22Rv1 (cell line): ENCODE measurements around the gene ATP10A.

ENCODE experiments used
- H3K27ac ChIP-seq: fragments of 450-650 bp; 2 replicates; pipeline ENCODE4 v1.5.1; 2017
- CTCF ChIP-seq: fragments of 450-650 bp; IDR thresholded peaks from 2 replicates; pipeline ENCODE4 v1.5.1; 2017; ENCODE audit warnings: mild to moderate bottlenecking
- ZFX ChIP-seq: fragments of 450-650 bp; IDR thresholded peaks from 2 replicates; pipeline ENCODE4 v1.6.1; 2017; ENCODE audit warnings: antibody characterized with exemption, borderline replicate concordance

ATP10A gene

GRCh38 chr15:25847051-25847450, 16.1 kb downstream of the ATP10A start:
- H3K27ac ChIP-seq, result no peak overlapping the region
- TF ChIP-seq CTCF, result no peak
- TF ChIP-seq ZFX, result no peak

GRCh38 chr15:25846377-25846776, 16.8 kb downstream of the ATP10A start:
- H3K27ac ChIP-seq, result no peak overlapping the region
- TF ChIP-seq CTCF, result no peak
- TF ChIP-seq ZFX, result no peak

- TF ChIP-seq CTCF, result no peak
- TF ChIP-seq ZFX, result no peak
- no peak overlapping the region for H3K27ac ChIP-seq
Observed at GRCh38 chr15:25844981-25845680, 18.0 kb downstream of the ATP10A start.

GRCh38 chr15:25844542-25844941, 18.6 kb downstream of the ATP10A start:
- H3K27ac ChIP-seq, result no peak overlapping the region
- TF ChIP-seq CTCF, result no peak
- no peak for TF ChIP-seq ZFX

GRCh38 chr15:25844076-25844475, 19.1 kb downstream of the ATP10A start:
- no peak overlapping the region for H3K27ac ChIP-seq
- TF ChIP-seq CTCF (no peak), ZFX (no peak)

GRCh38 chr15:25839638-25840156, 23.4 kb downstream of the ATP10A start:
- TF ChIP-seq ZFX (no peak), CTCF (no peak)
- no peak overlapping the region for H3K27ac ChIP-seq

GRCh38 chr15:25838871-25839195, 24.3 kb downstream of the ATP10A start:
- no peak overlapping the region for H3K27ac ChIP-seq

More at GRCh38 chr15:25838871-25839195, 24.3 kb downstream of the ATP10A start:
- TF ChIP-seq ZFX (no peak), CTCF (no peak)
